ENCODE results near the gene SPATS1.

The SPATS1 gene, protein sequence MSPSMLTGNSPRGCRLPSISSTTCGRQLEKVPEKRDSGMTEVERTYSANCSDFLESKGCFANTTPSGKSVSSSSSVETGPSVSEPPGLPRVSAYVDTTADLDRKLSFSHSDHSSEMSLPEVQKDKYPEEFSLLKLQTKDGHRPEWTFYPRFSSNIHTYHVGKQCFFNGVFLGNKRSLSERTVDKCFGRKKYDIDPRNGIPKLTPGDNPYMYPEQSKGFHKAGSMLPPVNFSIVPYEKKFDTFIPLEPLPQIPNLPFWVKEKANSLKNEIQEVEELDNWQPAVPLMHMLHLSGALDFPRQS

DNA sequence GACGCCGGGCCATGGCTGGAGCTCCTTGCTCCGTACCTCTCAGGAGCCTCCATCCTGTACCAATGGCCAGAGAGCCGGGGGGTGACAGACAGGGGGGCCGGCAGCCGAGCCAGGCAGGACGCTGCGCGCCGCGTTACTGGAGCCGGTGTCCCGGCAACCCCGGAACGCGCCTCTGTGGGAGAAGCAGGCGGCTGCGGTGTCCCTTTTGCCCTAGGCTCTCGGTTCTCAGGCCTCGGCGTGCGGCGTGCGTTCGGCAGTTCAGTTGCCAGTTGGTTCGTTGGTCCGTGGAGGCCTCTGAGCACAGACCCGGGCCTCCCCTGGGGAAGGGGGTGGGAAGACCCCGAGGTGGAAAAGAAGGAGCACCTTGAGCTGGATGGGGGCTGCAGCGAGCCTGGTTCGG, at the start of gene SPATS1:
SPATS1 (plus strand) TSS at position 162 of the 400 bp plus-strand sequence. CDS start 446 bp downstream, outside the sequence.
- DNase-seq, result no peak

DNA sequence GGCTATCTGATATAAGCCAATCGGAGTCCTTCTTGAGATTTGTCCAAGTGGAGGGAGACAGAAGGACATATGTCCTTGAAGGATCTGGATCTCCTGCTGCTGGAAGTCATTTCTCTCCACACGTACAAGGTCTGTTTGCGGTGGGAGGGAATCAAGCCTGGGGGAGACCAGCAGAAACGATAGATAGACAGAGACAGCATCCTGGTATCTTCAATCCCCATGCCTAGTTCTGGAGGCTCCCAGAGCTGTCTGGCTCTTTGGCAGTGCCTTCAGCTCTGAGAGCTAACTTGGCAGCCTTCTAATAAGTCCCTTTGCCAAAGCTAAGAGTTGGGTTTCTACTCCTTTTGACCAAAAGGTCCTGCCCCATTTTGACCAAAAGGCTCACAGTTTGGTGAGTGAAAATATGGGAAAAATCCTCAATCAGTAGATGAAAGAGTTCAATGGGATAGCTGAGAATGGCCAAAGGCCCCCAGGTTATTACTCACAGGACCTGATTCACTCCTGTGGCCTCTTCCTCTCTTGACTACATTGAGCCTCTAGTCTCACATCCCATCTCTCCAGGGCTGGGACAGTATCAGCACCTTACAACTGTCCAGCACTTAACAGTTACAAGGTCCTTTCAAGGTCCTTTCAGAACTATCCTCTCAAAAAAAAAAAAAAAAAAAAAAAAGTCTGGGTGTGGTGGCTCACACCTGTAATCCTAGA, 49.6 kb upstream of the SPATS1 start:
- DNase-seq, result no peak

DNA sequence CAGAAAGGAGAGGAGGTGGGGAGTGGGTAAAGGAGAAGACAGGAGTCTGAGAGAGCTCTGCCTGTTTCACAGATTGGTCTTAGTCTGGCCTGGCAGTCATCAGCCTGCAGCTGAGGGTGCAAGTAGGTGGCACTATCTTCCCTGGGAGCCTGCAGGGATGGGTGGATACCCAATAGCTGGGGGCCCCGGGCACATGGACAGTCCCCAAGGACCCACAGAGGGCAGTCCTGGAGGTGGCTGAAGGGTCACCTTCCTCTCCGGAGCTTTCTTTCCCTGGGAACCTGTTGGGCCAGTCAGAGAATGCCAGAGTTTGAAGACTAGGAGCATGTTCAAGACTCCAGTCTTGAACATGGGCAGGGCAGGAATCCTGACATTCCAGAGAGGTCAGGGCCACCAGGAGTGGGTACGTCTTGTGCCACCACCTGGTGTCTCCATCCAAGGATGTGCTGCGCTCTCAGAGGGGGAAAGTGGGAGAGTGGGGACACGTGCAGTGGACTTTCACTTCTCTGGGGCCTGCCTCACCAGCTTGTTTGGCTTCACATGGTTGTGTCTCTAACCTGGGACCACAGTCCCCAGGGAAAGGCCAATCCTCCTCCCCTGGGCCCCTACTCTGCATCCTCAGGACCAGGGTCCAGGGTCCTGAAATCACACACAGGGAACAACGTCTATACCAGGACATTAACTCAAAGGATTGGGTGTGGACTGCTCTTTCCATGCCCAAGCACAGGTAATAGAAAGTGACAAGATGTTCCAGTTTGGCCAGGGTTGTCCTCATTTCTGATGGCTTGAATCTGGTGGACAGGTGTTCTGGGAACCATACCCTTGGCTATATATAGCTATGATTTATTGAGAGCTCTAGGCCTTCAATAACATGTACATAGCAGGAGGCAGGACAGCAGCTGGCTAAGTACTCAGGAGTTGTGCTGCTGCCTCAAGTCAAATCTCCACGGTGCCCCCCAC, 47.3 kb upstream of the SPATS1 start:
- DNase-seq, result no peak

DNA sequence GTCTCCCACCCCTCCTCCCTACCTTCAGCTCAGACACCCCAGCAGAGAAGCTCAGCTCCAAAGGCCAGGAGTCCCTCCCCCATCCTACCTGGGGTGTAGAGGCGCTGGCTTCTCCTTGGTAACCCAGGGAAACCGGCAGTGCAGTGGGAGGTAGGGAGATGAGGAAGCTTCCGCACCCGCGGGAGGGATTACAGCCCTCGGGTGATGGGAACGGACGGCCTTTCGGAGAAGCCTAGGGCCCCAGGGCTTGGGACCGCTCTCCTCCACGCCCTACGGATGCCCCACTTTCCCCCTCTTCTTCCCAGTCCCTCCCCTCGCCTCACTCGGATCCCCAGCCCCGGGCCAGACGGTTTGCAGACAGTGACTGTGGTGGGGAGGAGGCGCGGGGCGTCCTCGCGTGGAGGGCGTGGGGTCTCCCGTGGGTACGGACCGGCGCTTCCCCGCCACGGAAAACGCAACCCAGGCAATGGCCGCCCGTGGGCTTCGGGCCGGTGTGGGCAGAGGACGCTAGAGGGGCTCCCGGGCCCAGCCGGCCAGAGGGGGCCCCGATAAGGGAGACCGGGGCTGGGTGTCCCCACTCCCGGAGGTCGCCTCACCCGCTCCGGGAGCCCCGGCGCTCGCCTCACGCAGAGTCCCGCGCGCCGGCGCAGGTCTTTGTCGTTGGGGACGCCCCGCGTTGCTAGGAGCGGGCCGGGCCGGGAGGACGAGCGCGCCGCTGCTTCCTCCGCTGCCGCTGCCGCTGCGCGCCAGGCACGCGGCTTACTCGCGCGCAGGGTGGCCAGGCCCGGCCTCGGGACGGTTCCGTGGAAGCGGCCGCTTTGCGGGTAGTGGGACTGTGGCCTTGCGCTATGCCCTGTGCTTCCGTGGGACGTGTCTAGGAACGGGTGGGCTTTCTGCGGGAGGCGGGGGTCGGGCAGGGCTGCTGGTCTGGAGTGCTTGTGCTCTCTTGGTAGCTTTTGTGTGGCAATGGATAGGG, 45.1 kb upstream of the SPATS1 start:
- peak; percentile 52 for DNase-seq

DNA sequence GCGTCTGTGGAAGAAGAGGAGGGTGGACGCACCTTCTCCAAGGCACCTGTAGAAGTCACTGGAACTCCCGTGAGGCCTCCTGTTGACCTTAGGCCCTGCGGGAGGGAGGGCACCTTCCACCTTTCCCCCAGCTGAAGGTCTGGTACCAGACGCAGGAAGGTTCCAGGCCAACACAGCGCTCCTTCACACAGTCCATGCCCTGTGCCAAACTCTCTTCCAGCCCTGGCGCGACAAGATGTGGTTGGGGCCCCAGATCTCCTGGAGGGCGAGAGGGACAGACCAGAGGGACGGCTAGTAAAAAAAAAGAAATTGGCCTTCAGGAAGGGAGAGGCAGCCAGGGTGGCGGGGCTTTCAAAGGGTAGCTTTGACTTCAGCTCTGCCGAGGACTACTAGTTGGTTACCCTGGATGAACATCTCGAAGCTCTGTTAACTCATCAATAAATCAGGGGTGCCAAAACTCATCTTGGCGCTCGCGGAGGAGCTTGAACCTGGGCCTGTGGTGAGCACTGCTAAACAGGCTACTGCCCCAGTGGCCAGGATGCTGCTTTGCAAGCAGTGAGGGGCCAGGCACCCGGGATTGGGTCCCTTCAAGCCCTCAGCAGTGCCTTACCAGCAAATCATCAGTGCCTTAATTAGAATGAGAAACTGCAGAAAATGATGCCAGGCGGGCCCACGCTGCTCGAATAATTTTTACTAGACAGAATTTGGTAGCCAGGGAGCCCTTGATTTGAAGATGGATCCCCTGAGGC, 44.2 kb upstream of the SPATS1 start:
- DNase-seq, result no peak

DNA sequence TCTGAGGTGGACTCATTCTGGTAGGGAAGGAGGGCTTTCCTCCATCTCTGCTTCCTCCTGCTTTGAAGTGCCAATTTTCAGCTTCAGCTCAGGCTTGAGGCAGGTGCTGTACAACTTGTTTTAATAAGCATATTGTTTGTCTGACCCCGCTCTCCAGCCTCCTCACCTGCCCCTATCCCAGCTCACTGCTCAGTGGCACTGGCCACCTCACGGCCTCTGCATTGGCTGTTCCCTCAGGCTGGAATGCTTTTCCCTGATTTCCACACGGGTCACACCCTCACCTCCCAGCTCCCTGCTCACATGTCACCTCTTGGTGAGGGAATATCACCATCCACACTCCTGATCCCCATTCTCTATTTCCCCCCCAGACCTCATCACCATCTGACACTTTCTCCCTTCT, 43.6 kb upstream of the SPATS1 start:
- DNase-seq, result no peak

DNA sequence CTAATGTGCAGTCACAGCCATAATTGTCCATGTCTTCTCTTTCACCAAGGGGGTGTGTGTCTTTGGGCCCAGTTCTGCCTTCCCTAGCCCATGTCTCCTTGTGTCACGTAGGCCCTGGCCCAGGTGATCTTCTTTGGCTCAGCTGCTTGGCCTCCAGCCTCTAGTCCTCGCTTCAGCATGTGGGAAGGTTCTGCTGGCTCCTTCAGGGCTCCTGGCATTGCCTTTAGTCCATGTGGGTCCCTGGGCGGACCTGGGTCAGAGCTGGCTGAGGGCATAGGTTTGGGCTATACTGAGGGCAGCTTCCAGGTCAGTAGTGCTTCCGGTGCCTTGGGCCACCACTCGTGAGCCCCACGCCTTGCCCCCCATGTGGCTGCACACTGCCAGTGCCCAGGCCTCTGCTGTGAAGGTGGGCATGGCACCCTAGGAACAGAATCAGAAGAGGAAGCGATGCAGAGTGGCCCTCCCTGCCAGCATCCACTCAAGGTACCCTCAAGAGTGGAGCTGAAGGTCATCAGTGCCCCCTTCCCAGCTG, 42.1 kb upstream of the SPATS1 start:
- no peak for DNase-seq

DNA sequence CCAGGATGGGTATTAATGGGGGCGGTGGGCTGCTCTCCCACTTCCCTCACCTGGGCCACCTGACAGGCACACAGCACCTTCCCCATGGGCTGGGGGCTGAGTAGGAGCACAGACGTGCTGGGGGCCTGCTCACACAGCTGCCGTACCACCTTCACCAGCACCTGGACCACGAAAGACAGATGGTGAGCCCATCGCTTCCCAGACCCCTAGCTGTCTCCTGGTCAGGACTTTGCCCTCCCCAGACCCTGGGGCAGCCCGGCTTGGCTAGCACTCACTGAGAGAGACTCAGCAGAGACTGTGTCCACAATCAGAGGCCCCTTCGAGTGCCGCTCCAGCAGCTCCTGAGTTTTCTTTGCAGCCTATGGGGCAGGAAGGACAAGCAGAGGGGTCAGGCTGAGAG, 41.3 kb upstream of the SPATS1 start:
- DNase-seq, result no peak

DNA sequence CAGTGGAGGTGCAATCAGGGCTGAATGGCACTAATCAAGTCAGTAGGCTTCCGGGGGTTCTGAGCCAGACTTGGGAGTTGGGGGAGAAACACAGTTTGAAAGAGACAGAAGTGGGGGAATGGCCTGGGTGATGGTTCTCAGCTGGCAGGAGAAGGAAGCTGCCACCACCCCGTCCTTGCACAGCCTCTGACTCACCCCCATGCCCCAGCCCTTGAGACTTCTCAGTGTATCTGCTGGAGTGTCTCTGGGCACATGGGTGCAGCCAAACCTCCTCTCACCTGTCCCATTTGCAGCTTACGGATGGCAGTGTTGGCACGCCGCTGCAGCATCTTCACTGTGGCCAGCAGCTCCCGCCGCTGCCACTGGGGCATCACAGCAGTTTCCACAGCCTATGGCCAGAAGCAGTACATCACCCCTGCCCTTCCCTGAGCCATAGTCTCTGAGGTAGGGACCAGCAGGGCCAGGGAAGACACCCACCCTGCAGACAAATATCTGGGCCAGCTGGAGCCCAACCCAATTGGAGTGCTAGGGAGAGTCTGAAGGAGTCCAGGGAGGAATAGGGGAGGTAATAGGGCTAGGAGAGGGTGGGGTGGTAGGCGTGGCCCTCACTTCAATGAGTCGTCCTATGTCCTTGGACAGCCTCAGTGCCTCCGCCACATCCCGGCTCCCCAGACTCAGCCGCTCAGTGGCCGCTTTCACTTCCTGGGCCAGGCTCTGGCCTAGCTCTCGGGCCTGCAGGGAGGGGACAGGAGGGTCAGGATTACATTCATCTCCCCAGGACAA, 40.5 kb upstream of the SPATS1 start:
- no peak for DNase-seq

DNA sequence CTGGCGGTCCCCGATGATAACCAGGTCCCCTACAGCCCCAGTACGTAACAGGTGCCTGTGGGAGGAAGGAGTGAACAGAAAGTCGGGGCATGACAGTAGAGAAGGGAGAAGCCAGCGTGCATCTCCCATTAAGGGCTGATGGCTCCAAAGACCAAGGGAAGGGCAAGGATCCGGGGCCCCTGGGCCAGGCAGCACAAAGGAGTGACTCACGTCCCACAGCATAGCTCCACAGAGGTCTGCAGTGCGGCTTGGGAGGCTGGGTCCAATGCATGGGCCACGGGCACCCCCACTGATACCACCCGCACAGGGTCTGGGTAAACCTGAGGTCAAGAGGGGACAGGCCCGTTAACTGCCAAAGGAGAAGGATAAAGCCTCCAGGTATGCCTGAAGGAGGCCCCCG, 39.6 kb upstream of the SPATS1 start:
- DNase-seq, result no peak

DNA sequence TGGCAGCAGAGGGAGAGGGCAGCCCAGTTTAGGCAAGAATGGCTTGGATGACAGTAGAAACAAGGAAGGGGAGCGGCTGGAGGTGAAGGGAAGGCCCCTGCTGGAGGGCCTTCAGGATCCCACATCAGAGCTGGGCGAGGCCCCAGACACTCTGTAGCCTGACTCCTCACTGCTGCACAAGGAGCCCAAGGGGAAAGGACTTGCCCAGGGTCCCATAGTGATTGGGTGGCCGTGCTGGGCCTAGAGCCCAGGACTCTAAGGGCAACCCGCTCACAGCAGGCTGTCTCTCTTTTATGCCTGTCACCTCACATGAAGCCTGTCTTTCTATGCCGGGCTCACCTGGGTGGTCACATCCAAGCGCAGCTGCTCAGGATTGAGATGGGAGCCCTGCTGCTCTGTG, 38.6 kb upstream of the SPATS1 start:
- no peak for DNase-seq

DNA sequence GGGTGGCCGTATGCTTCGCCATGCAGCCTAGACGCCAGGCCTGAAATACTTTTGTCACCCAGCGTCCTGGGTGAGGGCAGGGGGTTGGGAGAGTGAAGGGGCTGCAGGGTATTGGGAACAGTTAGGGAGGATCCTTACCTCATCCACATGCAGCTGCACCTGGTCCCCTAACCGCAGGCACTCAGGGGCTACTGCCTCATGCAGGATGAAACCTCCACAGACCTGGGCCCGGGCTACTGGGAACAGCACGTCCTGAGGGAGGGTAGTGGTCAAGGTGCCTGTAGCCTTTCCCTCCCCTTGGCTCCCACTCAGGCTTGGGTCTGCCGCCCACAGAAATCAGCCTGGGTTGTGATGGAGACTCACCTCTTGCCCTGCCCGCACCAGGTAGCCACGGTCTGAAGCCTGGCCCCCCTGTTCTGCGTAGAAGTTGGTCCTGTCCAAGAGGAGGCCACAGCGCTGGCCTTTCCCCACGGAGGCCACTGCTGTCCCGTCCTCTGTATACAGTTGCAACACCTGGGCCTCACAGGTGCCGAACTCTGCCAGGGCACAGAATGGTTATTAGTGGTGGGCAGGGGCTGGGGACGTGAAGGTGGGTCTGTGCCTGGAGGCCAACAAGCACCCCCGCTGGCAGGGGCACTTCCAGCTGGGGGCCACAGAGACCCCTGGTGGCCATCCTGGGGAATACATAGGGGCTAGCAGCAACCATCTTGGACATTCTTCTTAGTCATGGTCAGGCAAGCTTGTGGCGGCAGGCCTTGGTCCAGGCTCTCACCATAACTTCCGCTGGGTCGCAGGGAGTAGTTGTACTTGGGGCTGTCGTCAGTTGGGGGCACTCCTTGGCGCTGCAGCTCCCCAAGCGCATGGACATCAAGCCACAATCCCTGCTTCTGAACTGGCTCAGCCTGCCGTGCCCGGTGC, 37.9 kb upstream of the SPATS1 start:
- peak; percentile 16 for DNase-seq

DNA sequence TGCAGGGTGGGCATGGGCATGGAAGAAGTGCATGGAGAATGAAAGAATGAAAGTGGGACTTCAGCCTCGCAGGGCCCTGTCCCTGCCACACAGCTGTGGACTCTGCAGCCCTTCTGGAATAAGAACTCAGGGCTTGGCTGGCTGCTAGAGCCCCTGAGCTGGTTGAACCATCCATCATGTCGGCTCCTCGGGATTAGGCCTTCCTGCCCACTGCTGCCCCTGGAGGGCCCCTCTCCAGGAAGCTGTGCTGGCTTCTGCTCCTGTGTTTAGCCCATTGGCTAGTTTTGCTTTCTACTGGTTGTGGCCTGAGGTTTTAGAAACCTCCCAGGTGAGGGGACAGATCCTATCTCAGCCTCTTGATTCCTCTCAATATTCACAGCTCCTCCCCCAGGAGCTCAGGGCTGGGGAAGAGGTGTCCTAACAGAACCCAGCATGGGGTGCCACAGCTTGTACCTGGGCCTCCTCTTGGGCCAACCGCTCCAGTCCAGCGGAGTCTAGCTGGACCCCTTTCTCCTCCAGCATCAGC, 37.2 kb upstream of the SPATS1 start:
- DNase-seq, result no peak

DNA sequence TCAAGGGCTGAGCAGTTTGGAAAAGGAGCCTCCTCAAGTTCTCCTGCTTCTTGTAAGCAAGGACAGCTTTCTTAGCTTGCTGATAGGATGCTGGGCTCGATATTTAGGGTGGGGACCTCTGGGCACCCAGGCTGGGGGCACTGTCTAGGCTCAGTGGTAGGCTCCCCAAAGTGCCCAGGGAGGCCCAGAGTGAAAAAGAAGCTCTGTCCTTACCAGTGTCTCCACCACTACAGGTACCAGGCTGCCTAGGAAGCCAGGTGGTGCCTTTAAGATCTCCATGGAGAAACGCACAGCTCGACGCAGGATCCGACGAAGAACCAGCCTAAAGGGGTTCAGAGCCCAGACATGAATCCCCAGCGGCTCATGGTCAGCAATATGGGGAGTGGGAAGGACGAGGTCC, 35.7 kb upstream of the SPATS1 start:
- DNase-seq, result no peak

DNA sequence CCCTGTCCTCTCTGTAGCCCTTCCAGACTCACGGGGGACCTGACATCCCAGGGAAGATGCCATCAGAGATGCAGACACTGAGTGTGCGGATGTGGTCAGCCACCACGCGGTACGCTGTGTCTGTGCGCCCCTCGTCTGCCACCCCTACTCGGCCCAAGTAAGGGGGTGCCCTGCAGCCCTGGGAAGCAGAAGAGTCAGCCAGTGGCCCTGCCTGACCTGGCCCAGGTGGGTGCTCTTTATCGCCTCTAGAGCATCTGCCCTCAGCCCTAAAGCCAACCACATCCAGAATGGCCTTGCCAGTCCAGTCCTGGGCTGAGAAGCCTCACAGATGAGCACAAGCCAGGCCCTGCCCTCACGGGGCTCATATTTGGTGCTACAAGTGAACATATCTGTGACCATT, 35.2 kb upstream of the SPATS1 start:
- no peak for DNase-seq

DNA sequence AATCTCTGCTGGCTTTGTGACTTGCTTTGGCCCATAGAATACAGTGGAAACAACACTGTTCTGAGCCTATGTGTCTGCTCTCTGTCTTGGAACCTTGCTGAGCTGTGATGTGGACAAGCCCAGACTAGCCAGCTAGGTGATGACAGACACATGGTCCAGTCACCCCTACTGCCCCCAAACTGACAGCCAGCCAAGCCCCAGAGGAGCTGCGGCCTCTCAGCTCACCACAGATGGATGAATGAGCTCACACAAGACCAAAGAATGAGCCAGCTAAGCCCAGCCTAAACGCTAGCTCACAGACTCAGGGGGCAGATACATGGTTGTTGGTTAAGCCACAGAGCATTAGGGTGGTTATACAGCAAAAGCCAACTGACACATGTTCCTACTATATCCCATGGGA, 33.4 kb upstream of the SPATS1 start:
- no peak for DNase-seq

DNA sequence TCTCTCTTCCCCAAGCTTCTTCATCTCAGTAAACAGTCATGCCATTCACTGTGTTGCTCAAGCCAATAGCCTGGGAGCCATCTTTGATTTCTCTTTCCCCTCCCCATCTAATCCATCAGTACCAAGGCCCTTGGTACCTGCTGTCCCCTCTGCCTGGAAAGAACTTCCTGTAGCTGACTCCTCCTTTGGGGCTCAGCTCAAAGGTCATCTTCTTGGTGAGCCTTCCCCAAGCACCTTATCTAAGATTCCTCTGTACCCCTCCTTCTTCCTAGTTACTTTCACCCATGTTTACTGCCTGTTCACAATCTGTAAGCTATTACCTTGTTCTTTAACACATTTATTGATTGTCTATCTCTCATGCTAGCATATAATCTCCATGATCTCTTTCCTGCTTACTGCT, 32.8 kb upstream of the SPATS1 start:
- DNase-seq, result no peak

DNA sequence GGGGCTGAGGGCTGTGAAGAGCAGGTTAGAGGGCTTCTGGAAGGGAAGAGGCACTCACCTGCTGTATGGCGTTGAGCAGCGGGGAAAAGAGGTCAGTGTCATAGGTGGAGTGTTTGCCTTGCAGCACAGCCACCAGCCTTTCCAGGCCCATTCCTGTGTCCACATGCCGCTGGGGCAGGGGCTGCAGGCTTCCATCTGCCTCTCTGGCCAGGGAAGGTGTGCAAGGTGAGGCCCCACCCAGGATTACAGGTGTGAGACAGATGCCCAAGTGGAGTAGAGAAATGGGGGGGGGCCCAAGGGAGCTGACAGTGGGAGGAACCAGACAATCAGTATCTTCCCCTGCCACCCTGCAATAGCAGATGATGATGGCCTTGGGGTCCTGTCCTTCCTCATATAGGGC, 32.2 kb upstream of the SPATS1 start:
- no peak for DNase-seq

DNA sequence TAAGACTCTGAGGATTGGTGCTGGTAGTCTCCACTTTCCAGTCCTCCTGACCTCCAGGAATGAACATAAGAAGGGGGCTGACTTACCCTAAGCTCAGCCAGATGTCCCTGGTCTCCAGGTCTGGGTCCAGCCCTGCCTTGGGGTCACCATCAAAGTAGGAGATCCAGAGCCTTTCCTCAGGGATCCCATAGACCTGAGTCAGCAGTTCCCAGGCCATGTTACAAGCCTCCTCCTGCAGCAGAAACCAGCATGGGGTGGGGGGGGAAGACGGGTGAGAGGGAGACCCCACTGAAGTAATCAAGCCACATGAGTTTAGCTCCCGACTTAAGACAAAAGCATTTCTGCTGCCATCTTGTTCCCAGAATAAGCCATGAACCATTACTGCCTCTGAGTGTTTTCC, 31.1 kb upstream of the SPATS1 start:
- no peak for DNase-seq
